SIG-M5 (cell line): ENCODE measurements around the gene BLOC1S1.

Source experiments
- DNase-seq: peaks from one replicate; lab custom pipeline; 2025; lab: John Stamatoyannopoulos, UW

Gene BLOC1S1

GRCh38 chr12:55694651-55695050, 21.2 kb upstream of the BLOC1S1 start:
- no peak for DNase-seq

GRCh38 chr12:55695349-55695748, 20.5 kb upstream of the BLOC1S1 start:
- no peak for DNase-seq

- no peak for DNase-seq
These were observed 19.7 kb upstream of the BLOC1S1 start for GRCh38 chr12:55696141-55696540.

- DNase-seq, result no peak
These were observed 18.9 kb upstream of the BLOC1S1 start for GRCh38 chr12:55696796-55697462.

GRCh38 chr12:55697686-55698085, 18.2 kb upstream of the BLOC1S1 start:
- DNase-seq, result no peak

GRCh38 chr12:55698241-55698955, 17.4 kb upstream of the BLOC1S1 start:
- no peak for DNase-seq

GRCh38 chr12:55698965-55699364, 16.9 kb upstream of the BLOC1S1 start:
- DNase-seq, result no peak

- no peak for DNase-seq
These were observed 16.3 kb upstream of the BLOC1S1 start for GRCh38 chr12:55699471-55700055.

GRCh38 chr12:55700255-55701018, 15.4 kb upstream of the BLOC1S1 start:
- DNase-seq, result peak; percentile 39

GRCh38 chr12:55702861-55703260, 13.0 kb upstream of the BLOC1S1 start:
- DNase-seq, result no peak

- DNase-seq, result no peak
These were observed 12.6 kb upstream of the BLOC1S1 start for GRCh38 chr12:55703288-55703687.

GRCh38 chr12:55703901-55704761, 11.7 kb upstream of the BLOC1S1 start:
- no peak for DNase-seq

- no peak for DNase-seq
These were observed 10.8 kb upstream of the BLOC1S1 start for GRCh38 chr12:55704824-55705718.

- DNase-seq, result no peak
These were observed 10.0 kb upstream of the BLOC1S1 start for GRCh38 chr12:55705782-55706402.

GRCh38 chr12:55706568-55707218, 9.2 kb upstream of the BLOC1S1 start:
- no peak for DNase-seq

- no peak for DNase-seq
These were observed 8.6 kb upstream of the BLOC1S1 start for GRCh38 chr12:55707219-55707671.

GRCh38 chr12:55707841-55708694, 7.8 kb upstream of the BLOC1S1 start, which contains the start of gene ITGA7:
ITGA7 (minus strand) TSS chr12:55707904; CDS start chr12:55707682, 222 bp downstream.
- DNase-seq, result no peak

GRCh38 chr12:55708695-55709233, 7.1 kb upstream of the BLOC1S1 start:
- no peak for DNase-seq
